NCI-H1694 treated with DMSO at 0.1 percent for 48 hours (cell line): ENCODE measurements around the gene CAPZB.
A peak's percentile ranks its signal among the peaks of the same experiment; 100 is the strongest.

Source experiments
- DNase-seq: peaks from one replicate; lab custom pipeline; 2025; lab: John Stamatoyannopoulos, UW

CAPZB gene

DNA sequence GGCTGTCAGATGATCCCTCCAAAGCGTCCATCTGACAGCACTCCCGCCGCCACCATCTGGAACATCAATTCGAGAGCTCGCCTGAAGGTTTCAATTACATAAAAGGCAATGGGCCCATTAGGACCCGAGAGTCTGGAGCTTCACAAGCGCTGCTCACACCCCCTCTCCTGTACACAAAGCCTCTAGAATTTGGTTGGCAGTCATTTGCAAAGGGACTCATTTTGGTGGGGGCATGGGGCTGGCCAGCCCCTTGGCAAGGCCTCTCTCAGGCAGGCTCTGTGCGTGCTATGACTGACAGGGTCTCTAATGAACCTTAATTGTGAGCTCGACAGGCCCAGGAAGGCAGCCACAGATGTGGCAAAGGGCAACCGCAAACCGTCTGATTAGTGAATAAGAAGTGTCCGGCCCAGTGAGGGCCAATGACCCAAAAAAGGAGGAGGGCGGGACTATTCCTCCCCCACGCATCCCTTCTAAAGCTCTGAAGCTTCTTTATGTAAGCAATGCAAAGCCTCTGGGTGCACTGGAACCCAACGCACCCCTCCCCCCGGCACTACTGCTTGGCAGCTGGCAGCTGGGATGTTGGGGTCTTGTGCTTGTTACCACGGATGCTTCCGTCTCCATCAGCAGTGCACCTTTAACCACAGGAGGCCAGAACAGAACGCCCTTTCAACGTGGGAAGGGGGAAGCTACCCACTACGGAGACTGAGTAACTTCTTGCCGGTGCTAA, 79.4 kb downstream of the CAPZB start:
- peak; percentile 74 for DNase-seq

- peak; percentile 73 for DNase-seq
Observed at GRCh38 chr1:19405195-19405760, 80.1 kb downstream of the CAPZB start.

GRCh38 chr1:19404748-19405147, 80.6 kb downstream of the CAPZB start:
- no peak for DNase-seq

- DNase-seq = no peak
Observed at GRCh38 chr1:19403256-19403655, 82.1 kb downstream of the CAPZB start.

DNA sequence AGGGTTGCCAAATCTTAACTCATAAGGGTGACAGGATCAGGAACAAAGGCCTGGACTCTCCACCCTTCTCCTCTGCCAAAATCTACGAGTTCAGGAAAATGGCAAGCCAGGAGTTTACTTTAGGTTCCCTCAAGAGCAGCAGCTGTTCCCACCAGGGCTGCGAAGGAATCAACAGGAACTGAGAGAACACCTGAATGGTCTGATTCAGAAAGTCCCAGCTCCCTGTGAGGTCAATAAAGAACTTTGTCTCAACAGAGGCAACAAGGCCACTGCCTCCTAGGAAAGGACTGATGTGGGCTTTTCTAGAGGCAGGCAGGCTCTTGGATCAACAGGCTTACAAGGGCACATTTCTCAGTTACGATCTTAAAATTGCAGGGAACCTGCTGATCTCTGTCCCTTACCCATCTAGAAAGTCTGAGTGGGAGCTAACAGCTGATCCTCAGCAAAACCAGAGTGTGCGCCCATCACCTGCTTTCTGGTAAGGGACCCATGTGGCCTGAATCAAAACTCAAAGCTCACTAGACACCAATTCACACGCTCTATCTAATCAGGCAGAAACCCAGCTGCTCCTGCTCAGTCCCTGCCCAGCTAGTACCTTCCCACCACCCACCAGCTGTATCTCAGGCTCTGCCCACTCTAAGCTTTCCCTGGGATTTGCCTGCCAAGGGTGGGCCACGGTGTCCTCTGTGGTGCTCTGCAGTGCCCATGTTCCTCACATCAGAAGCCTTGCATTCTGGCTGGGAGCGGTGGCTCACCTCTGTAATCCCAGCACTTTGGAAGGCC, 83.1 kb downstream of the CAPZB start:
- no peak for DNase-seq

DNA sequence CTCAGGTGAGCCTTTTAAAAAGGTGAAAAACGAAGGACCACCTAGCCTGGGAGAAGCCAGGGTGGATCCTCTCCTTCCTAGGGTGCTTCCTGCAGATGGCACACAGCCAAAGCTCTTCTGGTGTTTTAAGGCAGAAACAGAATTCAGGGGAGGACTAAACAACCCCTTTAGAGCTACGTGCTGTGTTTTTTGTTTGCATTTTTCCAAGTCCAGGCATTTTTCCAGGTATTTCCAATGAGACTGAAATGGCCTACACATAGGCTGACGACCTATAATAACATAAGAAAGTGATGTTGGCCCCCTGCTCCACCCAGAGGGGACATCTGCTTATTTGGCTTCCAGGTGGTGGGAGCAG, 83.8 kb downstream of the CAPZB start:
- no peak for DNase-seq

DNA sequence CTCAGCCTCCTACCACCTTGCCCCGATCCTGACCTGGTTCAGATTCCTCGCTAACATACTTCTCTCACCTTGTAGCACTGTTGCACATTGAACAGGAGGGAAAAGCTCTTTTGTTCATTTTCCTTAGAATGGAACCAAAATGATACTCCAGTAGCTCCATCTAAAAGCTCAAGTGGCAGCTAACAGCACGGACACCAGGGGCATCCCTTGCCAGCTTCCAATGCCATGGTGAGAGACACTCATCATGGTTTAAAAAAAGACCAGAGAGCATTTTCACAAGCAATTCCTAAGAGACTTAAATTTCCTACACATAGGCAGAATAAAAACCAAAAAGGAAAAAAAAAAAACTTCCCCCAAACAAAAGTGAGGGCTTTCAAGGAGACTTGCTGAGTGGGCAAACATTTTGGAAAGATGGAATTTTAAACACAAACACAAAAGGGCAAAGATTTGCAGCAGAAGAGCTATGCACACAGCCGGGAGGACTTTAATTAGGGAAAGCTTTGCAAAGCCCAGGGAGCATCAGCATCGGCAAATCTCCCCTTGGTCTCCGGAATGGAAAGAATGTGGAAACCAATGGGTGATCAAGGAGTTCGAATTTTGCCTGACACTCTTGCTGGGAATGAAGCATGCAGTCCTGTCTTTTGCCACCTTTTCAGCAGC, 84.3 kb downstream of the CAPZB start:
- no peak for DNase-seq

DNA sequence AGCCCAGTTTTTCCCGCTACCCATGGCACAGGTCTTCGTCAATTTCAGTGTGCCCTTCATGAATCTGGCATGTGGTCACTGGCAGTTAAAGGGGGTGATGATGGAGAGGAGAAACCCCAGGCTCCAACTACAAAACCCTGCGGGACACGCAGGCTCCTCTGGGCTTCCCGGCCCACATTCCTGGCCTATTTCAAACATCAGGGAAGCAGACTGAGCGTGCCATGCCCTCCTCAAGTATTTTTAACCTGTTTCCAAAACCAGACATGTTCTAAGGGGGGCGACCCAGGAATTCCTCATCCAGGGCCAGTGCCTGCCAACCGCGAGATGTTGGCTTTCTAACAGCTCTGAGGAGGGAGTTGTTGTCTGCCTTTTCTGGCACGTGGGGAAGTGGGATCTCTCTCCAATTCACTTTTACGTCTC, 85.1 kb downstream of the CAPZB start:
- DNase-seq = no peak

- no peak for DNase-seq
Observed at GRCh38 chr1:19398309-19398760, 87.0 kb downstream of the CAPZB start.

DNA sequence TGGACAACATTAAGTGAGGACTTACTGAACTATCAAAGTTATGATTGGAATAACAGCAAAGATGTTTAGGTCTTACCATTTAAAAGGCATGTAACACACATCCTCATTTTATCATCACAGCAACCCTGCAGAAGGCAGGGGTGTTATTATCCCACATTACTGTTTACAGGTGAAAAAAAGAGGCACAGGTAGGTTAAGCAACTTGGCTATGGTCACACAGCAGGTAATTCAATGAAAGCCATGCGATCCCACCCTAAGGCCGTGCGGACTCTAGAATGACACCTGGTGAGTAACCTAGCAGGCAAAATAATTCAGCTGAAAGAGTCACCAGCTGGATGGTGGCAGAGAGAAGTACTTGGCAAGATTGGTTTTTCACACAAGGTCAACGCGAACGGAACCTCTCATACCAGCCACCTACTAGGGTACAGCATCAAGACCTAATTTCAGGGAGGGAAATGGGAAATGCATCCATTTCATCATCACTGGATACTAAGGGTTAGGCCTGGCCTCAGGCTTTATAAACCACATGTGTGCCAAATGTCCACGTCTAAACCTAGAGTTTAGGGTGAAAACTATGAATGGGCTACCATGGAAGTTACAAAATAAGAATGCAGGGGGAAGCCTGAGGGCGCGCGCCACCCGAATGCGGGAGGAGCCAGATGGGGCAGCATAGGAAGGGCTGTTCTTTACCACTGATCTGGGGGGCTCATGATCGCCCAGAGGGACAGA, 88.0 kb downstream of the CAPZB start:
- DNase-seq = no peak

GRCh38 chr1:19396280-19396679, 89.1 kb downstream of the CAPZB start:
- DNase-seq = no peak

- no peak for DNase-seq
Observed at GRCh38 chr1:19395678-19396192, 89.6 kb downstream of the CAPZB start.

GRCh38 chr1:19393046-19393445, 92.3 kb downstream of the CAPZB start:
- DNase-seq = no peak

GRCh38 chr1:19392221-19392620, 93.1 kb downstream of the CAPZB start:
- DNase-seq = no peak

- no peak for DNase-seq
Observed at GRCh38 chr1:19391596-19391981, 93.8 kb downstream of the CAPZB start.

DNA sequence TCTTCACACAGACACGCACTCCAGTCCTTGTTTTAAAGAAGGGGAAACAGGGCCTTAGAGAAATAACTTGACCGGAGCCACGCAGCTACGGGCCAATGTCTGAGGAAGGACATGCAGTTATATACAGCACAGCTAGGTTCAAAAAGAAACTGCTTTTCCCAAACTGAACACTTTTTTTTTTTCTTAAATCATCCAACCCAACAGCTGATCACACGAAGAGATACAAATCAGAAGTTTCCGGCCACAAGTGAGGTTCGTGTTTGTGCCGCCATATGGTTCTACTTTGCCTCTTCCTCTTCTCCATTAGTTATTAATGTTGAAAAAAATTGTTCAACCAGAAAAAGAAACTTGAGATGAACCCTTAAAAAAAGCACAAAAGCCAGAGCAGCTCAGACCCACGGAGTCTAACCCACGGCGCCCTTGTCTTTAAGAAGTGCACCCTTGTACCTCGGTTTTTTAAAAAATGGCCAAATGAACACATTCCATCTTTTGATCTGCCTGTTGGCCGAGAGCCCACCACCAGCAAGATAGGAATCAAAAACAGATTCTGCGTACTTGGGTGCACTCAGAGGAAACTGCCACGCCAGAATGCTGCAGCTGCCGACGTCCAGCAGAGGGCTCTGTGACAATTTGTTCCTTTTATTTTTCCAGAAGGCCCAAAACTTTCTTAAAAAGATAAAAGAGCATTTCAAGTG, 94.3 kb downstream of the CAPZB start:
- DNase-seq = no peak

DNA sequence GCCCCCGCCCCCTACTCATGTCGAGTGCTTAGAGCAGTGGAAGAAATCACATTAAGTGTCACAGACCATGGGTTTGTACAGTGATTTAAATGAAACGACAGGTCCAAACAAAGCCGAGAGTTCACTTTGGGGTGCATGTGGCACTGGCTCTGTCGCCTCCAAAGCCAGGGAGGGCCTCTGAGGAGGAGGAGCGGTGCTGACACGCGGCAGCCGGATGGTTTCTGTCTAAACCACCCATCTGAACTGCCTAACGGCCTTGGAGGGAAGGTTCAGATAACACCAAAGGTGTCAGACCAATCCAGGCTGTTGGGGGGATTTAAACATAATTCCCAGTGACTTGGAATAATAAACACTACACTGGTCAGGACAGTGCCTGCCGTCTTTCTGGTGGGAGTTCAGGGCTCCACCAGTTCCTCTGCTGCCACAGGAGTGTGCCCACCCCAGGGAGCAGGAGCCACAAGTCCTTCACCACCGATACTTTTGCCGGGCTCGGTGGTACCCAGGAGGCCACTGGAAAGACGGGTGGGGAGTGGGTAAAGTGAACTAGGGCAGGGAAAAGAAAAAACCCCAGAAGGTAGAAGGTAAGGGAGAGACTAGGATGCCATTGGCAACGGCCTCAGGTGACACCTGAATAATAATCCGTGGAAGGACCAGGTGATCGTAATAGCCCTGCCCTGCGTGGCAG, 95.0 kb downstream of the CAPZB start:
- no peak for DNase-seq

DNA sequence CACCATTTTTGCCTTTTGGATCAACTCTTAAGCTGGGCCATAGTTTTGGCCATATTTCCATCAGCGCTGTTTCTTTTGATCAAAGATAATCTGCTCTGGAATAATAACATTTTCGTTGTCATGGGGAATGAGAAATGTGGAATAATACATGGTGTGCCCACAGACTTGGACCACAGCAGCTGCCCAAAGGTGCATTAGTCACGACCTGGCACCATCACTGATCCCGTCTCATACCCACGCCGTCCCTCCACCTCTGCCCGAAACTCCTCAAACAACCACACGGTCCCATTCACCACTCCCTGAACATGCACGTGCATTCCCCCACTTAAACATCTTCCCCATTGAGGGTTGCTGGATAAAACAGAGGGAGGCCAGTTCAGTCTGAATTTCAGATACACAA, 96.4 kb downstream of the CAPZB start:
- no peak for DNase-seq

GRCh38 chr1:19387045-19387467, 98.3 kb downstream of the CAPZB start:
- DNase-seq = no peak

- DNase-seq = no peak
Observed at GRCh38 chr1:19385869-19386591, 99.3 kb downstream of the CAPZB start.
